Measurements from ENCODE around the gene BIRC6.
"Not testable (repeated sequence)": the region's sequence is repeated elsewhere in the genome, so short reads cannot be mapped to it uniquely, and the experiment has no call there.

BIRC6 gene

GRCh38 chr2:32532961-32533360 is 176.1 kb downstream of the BIRC6 start:
- H3K4me3 ChIP-seq (ENCODE audit: low read length) = no peak overlapping the region
- TF ChIP-seq CTCF (conservative IDR thresholded peaks at IDR 0.05; ENCODE audit: low read depth, low read length) = no peak
- no peak for DNase-seq (ENCODE audit: low read depth)

- no peak for TF ChIP-seq CTCF (conservative IDR thresholded peaks at IDR 0.05; ENCODE audit: low read depth, low read length)
- DNase-seq (ENCODE audit: low read depth) = no peak
- H3K4me3 ChIP-seq (ENCODE audit: low read length) = no peak overlapping the region
Measured at GRCh38 chr2:32534831-32535230, 178.0 kb downstream of the BIRC6 start.

DNA sequence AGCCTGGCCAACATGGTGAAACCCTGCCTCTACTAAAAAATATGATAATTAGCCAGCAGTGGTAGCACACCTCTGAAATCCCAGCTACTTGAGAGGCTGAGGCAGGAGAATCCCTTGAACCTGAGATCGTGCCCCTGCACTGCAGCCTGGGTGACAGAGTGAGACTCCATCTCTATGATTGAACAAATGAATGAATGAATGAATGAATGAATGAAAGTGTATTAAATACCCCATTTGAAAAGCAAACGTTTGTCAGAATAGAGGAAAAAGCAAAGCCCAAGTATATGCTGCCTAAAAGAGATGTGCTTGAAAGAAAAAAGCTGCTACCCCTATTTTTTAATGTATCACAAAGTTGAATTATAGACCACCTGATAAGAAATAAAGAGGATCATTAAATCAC is 181.9 kb downstream of the BIRC6 start:
- no peak for DNase-seq (ENCODE audit: low read depth)
- no peak for TF ChIP-seq CTCF (conservative IDR thresholded peaks at IDR 0.05; ENCODE audit: low read depth, low read length)

GRCh38 chr2:32552483-32552882 is 195.7 kb downstream of the BIRC6 start:
- DNase-seq (ENCODE audit: low read depth); H3K4me3 ChIP-seq (ENCODE audit: low read length): not testable (repeated sequence)

More for the DNA sequence above, 181.9 kb downstream of the BIRC6 start:
- H3K4me3 ChIP-seq (ENCODE audit: low read length) = no peak overlapping the region

- peak; percentile 3 for DNase-seq (ENCODE audit: low read depth)
- H3K4me3 ChIP-seq (ENCODE audit: low read length) = no peak overlapping the region
- peak; percentile 77 for TF ChIP-seq CTCF (conservative IDR thresholded peaks at IDR 0.05; ENCODE audit: low read depth, low read length)
Measured at GRCh38 chr2:32553829-32554432, 197.1 kb downstream of the BIRC6 start.

- DNase-seq (ENCODE audit: low read depth) = no peak
- no peak for TF ChIP-seq CTCF (conservative IDR thresholded peaks at IDR 0.05; ENCODE audit: low read depth, low read length)
- H3K4me3 ChIP-seq (ENCODE audit: low read length) = no peak overlapping the region
Measured at GRCh38 chr2:32558492-32558891, 201.7 kb downstream of the BIRC6 start.

- TF ChIP-seq CTCF (conservative IDR thresholded peaks at IDR 0.05; ENCODE audit: low read depth, low read length) = no peak
- DNase-seq (ENCODE audit: low read depth) = no peak
- no peak overlapping the region for H3K4me3 ChIP-seq (ENCODE audit: low read length)
Measured at GRCh38 chr2:32559136-32559535, 202.3 kb downstream of the BIRC6 start.

Data from retinal pigment epithelial cell (primary cell).